AML-193 (cell line): Measurements from ENCODE around the gene DRAM2.
A peak's percentile ranks its signal among the peaks of the same experiment; 100 is the strongest.
"Not testable (repeated sequence)": the region's sequence is repeated elsewhere in the genome, so short reads cannot be mapped to it uniquely, and the experiment has no call there.

Experiments used
- DNase-seq, 2 experiments: peaks; one replicate each; lab custom pipeline; 2025; lab: John Stamatoyannopoulos, UW

DRAM2 gene

GRCh38 chr1:111142356-111142975 lies 2.6 kb upstream of the DRAM2 start:
- no peak for DNase-seq

GRCh38 chr1:111141245-111142220 lies 1.6 kb upstream of the DRAM2 start:
- DNase-seq: peak in 1 of 2 experiments; percentile 7

- no peak for DNase-seq
These were observed 731 bp upstream of the DRAM2 start for GRCh38 chr1:111140680-111140967.

GRCh38 chr1:111139324-111139955 lies 453 bp downstream of the DRAM2 start:
- peak in 1 of 2 experiments; percentile 51 for DNase-seq

GRCh38 chr1:111133866-111134265 lies 6.0 kb downstream of the DRAM2 start:
- DNase-seq: no peak

GRCh38 chr1:111131693-111132092 lies 8.2 kb downstream of the DRAM2 start:
- DNase-seq: no peak

- peak in 1 of 2 experiments; percentile 22 for DNase-seq
These were observed 10.5 kb downstream of the DRAM2 start for GRCh38 chr1:111129376-111129775.

GRCh38 chr1:111127923-111128643 lies 11.8 kb downstream of the DRAM2 start:
- DNase-seq: peak; percentile 42 to 62

GRCh38 chr1:111126354-111126753 lies 13.5 kb downstream of the DRAM2 start:
- no peak for DNase-seq

GRCh38 chr1:111116496-111116895 lies 23.4 kb downstream of the DRAM2 start:
- no peak for DNase-seq

GRCh38 chr1:111110197-111110899 lies 29.5 kb downstream of the DRAM2 start:
- DNase-seq: no peak

GRCh38 chr1:111104981-111105380 lies 34.9 kb downstream of the DRAM2 start:
- no peak for DNase-seq

GRCh38 chr1:111101854-111102642 lies 37.8 kb downstream of the DRAM2 start:
- no peak for DNase-seq

GRCh38 chr1:111099289-111099688 lies 40.6 kb downstream of the DRAM2 start:
- DNase-seq: no peak

GRCh38 chr1:111097356-111098099 lies 42.4 kb downstream of the DRAM2 start:
- DNase-seq: no peak

GRCh38 chr1:111095421-111095820 lies 44.5 kb downstream of the DRAM2 start:
- DNase-seq: not testable (repeated sequence)

- DNase-seq: no peak
These were observed 50.3 kb downstream of the DRAM2 start for GRCh38 chr1:111089638-111090037.

GRCh38 chr1:111085676-111086075 lies 54.2 kb downstream of the DRAM2 start:
- peak; percentile 6 to 15 for DNase-seq

GRCh38 chr1:111084999-111085398 lies 54.9 kb downstream of the DRAM2 start:
- DNase-seq: no peak
